H9 (cell line): ENCODE results near the gene CREB5. TPM values are rescaled to one million over a fixed set of nuclear protein-coding genes. Genes with fewer than 3 reads are reported as not detected.

Experiments
- DNase-seq: peaks from one replicate; pipeline ENCODE4 v3.0.0-alpha.2; 2017
- H2AFZ ChIP-seq: one replicate; pipeline ENCODE4 v1.6.1; 2013; ENCODE audit warnings: mild to moderate bottlenecking, low read length, control low read depth, moderate library complexity
- H2AK5ac ChIP-seq: 2 replicates; pipeline ENCODE4 v1.6.1; 2013; ENCODE audit warnings: low read length, control low read depth, mixed read lengths; ENCODE audit not compliant: insufficient read length
- H2BK120ac ChIP-seq: one replicate; pipeline ENCODE4 v1.6.1; 2013; ENCODE audit warnings: low read depth, mild to moderate bottlenecking, low read length, control low read depth, inconsistent platforms; ENCODE audit not compliant: poor library complexity, severe bottlenecking
- H2BK12ac ChIP-seq: 2 replicates; pipeline ENCODE4 v1.6.1; 2013; ENCODE audit warnings: low read length, control low read depth, mixed read lengths, low read depth; ENCODE audit not compliant: insufficient read length
- H2BK15ac ChIP-seq: 2 replicates; pipeline ENCODE4 v1.6.1; 2013; ENCODE audit warnings: low read depth, low read length, control low read depth
- H2BK20ac ChIP-seq: one replicate; pipeline ENCODE4 v1.6.1; 2013; ENCODE audit warnings: low read depth, mild to moderate bottlenecking, low read length, control low read depth, inconsistent platforms; ENCODE audit not compliant: poor library complexity, severe bottlenecking
- H2BK5ac ChIP-seq: 2 replicates; pipeline ENCODE4 v1.6.1; 2013; ENCODE audit warnings: low read length, control low read depth, mixed read lengths; ENCODE audit not compliant: insufficient read length
- H3K14ac ChIP-seq: 2 replicates; pipeline ENCODE4 v1.6.1; 2013; ENCODE audit warnings: low read length, control low read depth; ENCODE audit not compliant: insufficient read depth
- H3K18ac ChIP-seq: 2 replicates; pipeline ENCODE4 v1.6.1; 2013; ENCODE audit warnings: low read depth, mild to moderate bottlenecking, mixed read lengths, low read length, control low read depth; ENCODE audit not compliant: insufficient read length
- H3K23ac ChIP-seq: 2 replicates; pipeline ENCODE4 v1.6.1; 2013; ENCODE audit warnings: low read length, control low read depth, mixed read lengths, low read depth; ENCODE audit not compliant: insufficient read length
- H3K23me2 ChIP-seq: 2 replicates; pipeline ENCODE4 v1.6.1; 2013; ENCODE audit warnings: low read depth, mild to moderate bottlenecking, mixed read lengths, low read length, control low read depth; ENCODE audit not compliant: insufficient read length, poor library complexity, severe bottlenecking
- H3K27ac ChIP-seq: 2 replicates; pipeline ENCODE4 v1.5.1; 2013; ENCODE audit warnings: low read length, control low read depth, mixed read lengths, low read depth; ENCODE audit not compliant: insufficient read length
- H3K27me3 ChIP-seq: 2 replicates; pipeline ENCODE4 v1.6.1; 2013; ENCODE audit warnings: low read length, control low read depth, inconsistent platforms; ENCODE audit not compliant: insufficient read depth
- H3K4ac ChIP-seq: 2 replicates; pipeline ENCODE4 v1.6.1; 2013; ENCODE audit warnings: low read depth, mild to moderate bottlenecking, control low read depth, inconsistent platforms, low read length, moderate library complexity
- H3K4me1 ChIP-seq: 2 replicates; pipeline ENCODE4 v1.6.1; 2013; ENCODE audit warnings: low read length, control low read depth, inconsistent platforms; ENCODE audit not compliant: insufficient read depth
- H3K4me2 ChIP-seq: 2 replicates; pipeline ENCODE4 v1.6.1; 2013; ENCODE audit warnings: low read length, control low read depth, mixed read lengths; ENCODE audit not compliant: insufficient read length, insufficient read depth
- H3K56ac ChIP-seq: 2 replicates; pipeline ENCODE4 v1.6.1; 2013; ENCODE audit warnings: low read depth, mild to moderate bottlenecking, mixed read lengths, low read length, control low read depth; ENCODE audit not compliant: insufficient read length
- H3K79me1 ChIP-seq: 2 replicates; pipeline ENCODE4 v1.6.1; 2013; ENCODE audit warnings: low read depth, mild to moderate bottlenecking, moderate library complexity, low read length, control low read depth, inconsistent platforms; ENCODE audit not compliant: insufficient read depth, poor library complexity, severe bottlenecking
- H3K79me2 ChIP-seq: 2 replicates; pipeline ENCODE4 v1.6.1; 2013; ENCODE audit warnings: low read length, control low read depth, inconsistent platforms; ENCODE audit not compliant: insufficient read depth
- H3K9ac ChIP-seq: 2 replicates; pipeline ENCODE4 v1.6.1; 2013; ENCODE audit warnings: low read length, control low read depth, mixed read lengths; ENCODE audit not compliant: insufficient read length; ENCODE audit errors: extremely low read depth
- H3K9me3 ChIP-seq: one replicate; pipeline ENCODE4 v1.6.1; 2013; ENCODE audit warnings: low read depth, low read length, inconsistent platforms; ENCODE audit not compliant: control insufficient read depth
- H3T11ph ChIP-seq: one replicate; pipeline ENCODE4 v1.6.1; 2013; ENCODE audit warnings: mild to moderate bottlenecking, low read length, control low read depth, inconsistent platforms
- H4K20me1 ChIP-seq: one replicate; pipeline ENCODE4 v1.6.1; 2013; ENCODE audit not compliant: control insufficient read depth, insufficient read length, insufficient read depth
- H4K5ac ChIP-seq: 2 replicates; pipeline ENCODE4 v1.6.1; 2013; ENCODE audit warnings: low read depth, mild to moderate bottlenecking, mixed read lengths, low read length, control low read depth; ENCODE audit not compliant: insufficient read length
- H4K8ac ChIP-seq: replicated peaks from 2 replicates; pipeline ENCODE4 v1.6.1; 2013; ENCODE audit warnings: low read length, control low read depth, mixed read lengths, low read depth; ENCODE audit not compliant: insufficient read length
- H4K91ac ChIP-seq: 2 replicates; pipeline ENCODE4 v1.6.1; 2013; ENCODE audit warnings: low read depth, mild to moderate bottlenecking, moderate library complexity, mixed read lengths, low read length, control low read depth; ENCODE audit not compliant: insufficient read length
- H3K27ac Mint-ChIP-seq, 3 experiments: 2 replicates in 2 of 3; 3 replicates in 1 of 3; pipeline ENCODE4 v1.8.0; 2020 to 2021; ENCODE audit warnings: mixed read lengths in 3 of 3, mild to moderate bottlenecking in 1 of 3, moderate library complexity in 1 of 3
- H3K27me3 Mint-ChIP-seq: 2 replicates; pipeline ENCODE4 v1.8.0; 2021; ENCODE audit warnings: low read depth, mild to moderate bottlenecking, moderate library complexity, mixed read lengths
- H3K36me3 Mint-ChIP-seq, 3 experiments: 2 replicates in 2 of 3; 3 replicates in 1 of 3; pipeline ENCODE4 v1.8.0; 2020 to 2021; ENCODE audit warnings: low read depth in 3 of 3, mixed read lengths in 3 of 3; ENCODE audit not compliant: insufficient read depth in 1 of 3
- H3K4me1 Mint-ChIP-seq, 2 experiments: 2 replicates each; pipeline ENCODE4 v1.8.0; 2020; ENCODE audit warnings: mixed read lengths in 2 of 2
- H3K4me3 Mint-ChIP-seq, 2 experiments: 2 replicates in 1 of 2; 3 replicates in 1 of 2; pipeline ENCODE4 v1.8.0; 2020 to 2021; ENCODE audit warnings: mild to moderate bottlenecking in 2 of 2, mixed read lengths in 2 of 2, moderate library complexity in 1 of 2
- H3K9me3 Mint-ChIP-seq, 2 experiments: 2 replicates in 1 of 2; 3 replicates in 1 of 2; pipeline ENCODE4 v1.8.0; 2020; ENCODE audit warnings: mild to moderate bottlenecking in 2 of 2, mixed read lengths in 2 of 2, moderate library complexity in 1 of 2
- WGBS: extraction: QIAGEN DNeasy Blood & Tissue Kit; methylation state at CpG from one replicate; pipeline ENCODE4 v1.1.7; 2013; ENCODE audit warnings: missing lambda C conversion rate, low lambda C conversion rate, mixed read lengths; ENCODE audit not compliant: insufficient read length; ENCODE audit errors: extremely low coverage; 5-methylcytosine and 5-hydroxymethylcytosine counted together
- long read RNA-seq: library from polyadenylated mRNA; unstranded; transcript quantifications from one replicate; pipeline ENCODE4 v2.0.0, GENCODE V29; 2020
- total RNA-seq: library from RNA; stranded (reverse); gene quantifications from 2 replicates; pipeline ENCODE4 v1.2.1, GENCODE V29; 2021
- TF ChIP-seq, protein P1 (sequence below): fragments of 200-600 bp; sonication (generic); conservative IDR thresholded peaks from 3 replicates; pipeline ENCODE4 v1.8.0; 2021; ENCODE audit warnings: antibody characterized with exemption, mild to moderate bottlenecking

The CREB5 gene, protein sequence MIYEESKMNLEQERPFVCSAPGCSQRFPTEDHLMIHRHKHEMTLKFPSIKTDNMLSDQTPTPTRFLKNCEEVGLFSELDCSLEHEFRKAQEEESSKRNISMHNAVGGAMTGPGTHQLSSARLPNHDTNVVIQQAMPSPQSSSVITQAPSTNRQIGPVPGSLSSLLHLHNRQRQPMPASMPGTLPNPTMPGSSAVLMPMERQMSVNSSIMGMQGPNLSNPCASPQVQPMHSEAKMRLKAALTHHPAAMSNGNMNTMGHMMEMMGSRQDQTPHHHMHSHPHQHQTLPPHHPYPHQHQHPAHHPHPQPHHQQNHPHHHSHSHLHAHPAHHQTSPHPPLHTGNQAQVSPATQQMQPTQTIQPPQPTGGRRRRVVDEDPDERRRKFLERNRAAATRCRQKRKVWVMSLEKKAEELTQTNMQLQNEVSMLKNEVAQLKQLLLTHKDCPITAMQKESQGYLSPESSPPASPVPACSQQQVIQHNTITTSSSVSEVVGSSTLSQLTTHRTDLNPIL
- 3.3 and 4.0 TPM in 2 replicates for total RNA-seq
- long read RNA-seq, transcript CREB5-209 (3 exons, 643 nt), result major isoform, 6 of 13 reads
- long read RNA-seq, partial matches to known transcripts, result 5 of 13 reads
- long read RNA-seq, other reads (novel, unspliced or antisense), result 1 of 13 reads

DNA sequence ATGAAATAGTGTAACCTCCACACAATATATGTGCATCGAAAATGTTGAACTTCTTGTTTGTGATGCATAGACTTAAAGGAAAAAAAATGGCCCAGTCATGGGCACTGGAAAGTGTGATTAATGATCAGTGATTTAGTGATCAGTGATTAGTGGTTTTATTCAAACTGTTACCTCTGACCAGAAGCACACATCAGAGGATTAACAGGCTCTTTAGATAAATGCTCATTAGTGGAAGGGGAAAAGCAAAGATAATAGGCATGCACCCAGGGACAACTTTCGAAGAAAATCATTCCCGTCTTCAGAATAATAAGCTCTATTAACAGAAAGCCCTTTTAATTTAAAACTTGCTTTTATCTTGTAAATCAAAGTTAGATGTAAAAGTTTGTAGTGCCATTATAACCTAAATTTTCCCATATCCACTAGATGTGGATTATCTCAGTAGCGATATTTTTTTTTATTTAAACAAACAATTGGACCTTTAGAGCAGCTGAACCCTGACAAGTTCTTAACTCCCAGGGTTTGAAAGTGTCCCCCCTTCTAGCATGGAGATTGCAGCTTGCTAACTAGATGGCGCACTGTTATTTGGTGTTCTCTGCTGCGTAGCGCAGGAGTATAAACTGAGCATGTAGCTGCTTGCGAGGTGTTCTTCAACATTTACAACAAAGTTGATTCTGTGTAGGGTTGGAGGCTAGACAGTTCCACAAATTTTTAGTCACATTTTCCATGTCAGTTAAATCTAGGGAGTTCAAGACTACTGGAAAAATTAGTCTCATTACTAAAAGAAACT lies at the start of gene CREB5:
Gene CREB5, plus strand, starts transcription at position 643 of the 787 bp plus-strand sequence. CDS start 397 bp downstream, outside the sequence.
- Histone ChIP-seq H3K4me1 (peaks cover 4% of the 10 kb centered on the region; the same call in 1 of the 2 replicates), H2BK120ac (no peak within 1 kb of the TSS), H3K79me1 (no peaks in the 10 kb centered on the region), H3K56ac (no peak within 1 kb of the TSS), H2BK15ac (no peak within 1 kb of the TSS), H3K14ac (no peak within 1 kb of the TSS), H2AK5ac (no peak within 1 kb of the TSS), H3K4me2 (peak within 1 kb of the TSS; percentile 81), H3K79me2 (no peaks in the 10 kb centered on the region), H2AFZ (no peak within 1 kb of the TSS), H3K23me2 (peaks cover 30% of the 10 kb centered on the region), H2BK20ac (no peak within 1 kb of the TSS), H3K18ac (no peak within 1 kb of the TSS), H2BK12ac (no peak within 1 kb of the TSS), H4K5ac (no peak within 1 kb of the TSS), H2BK5ac (no peak within 1 kb of the TSS), H4K8ac (no peak within 1 kb of the TSS), H4K91ac (no peak within 1 kb of the TSS), H3K9me3 (no peaks in the 10 kb centered on the region), H3K4ac (no peak within 1 kb of the TSS), H3K23ac (no peak within 1 kb of the TSS), H3K27me3 (peaks cover 18% of the 10 kb centered on the region; the same call in 1 of the 2 replicates), H3K27ac (no peak within 1 kb of the TSS), H4K20me1 (no peaks in the 10 kb centered on the region), H3K9ac (no peak within 1 kb of the TSS), H3T11ph (no peak within 1 kb of the TSS)
- Mint-ChIP-seq H3K4me3 (peak within 1 kb of the TSS in 1 of 2 experiments; percentile 92; a peak in 2 of 5 replicates), H3K27me3 (peaks cover 68% of the 10 kb centered on the region), H3K9me3 (no peaks in the 10 kb centered on the region; a peak in 1 of 5 replicates), H3K4me1 (peaks cover 21 to 32% of the 10 kb centered on the region in 2 experiments), H3K36me3 (no peaks in the 10 kb centered on the region), H3K27ac (no peak within 1 kb of the TSS)
- WGBS, result no CpG with 5 or more reads among the region's 8 CpGs
- peak; percentile 35 for DNase-seq
- TF ChIP-seq, protein P1, sequence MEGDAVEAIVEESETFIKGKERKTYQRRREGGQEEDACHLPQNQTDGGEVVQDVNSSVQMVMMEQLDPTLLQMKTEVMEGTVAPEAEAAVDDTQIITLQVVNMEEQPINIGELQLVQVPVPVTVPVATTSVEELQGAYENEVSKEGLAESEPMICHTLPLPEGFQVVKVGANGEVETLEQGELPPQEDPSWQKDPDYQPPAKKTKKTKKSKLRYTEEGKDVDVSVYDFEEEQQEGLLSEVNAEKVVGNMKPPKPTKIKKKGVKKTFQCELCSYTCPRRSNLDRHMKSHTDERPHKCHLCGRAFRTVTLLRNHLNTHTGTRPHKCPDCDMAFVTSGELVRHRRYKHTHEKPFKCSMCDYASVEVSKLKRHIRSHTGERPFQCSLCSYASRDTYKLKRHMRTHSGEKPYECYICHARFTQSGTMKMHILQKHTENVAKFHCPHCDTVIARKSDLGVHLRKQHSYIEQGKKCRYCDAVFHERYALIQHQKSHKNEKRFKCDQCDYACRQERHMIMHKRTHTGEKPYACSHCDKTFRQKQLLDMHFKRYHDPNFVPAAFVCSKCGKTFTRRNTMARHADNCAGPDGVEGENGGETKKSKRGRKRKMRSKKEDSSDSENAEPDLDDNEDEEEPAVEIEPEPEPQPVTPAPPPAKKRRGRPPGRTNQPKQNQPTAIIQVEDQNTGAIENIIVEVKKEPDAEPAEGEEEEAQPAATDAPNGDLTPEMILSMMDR, result peak; percentile 46
